NCI-H524 (cell line): ENCODE measurements around the gene POGK.
A peak's percentile ranks its signal among the peaks of the same experiment; 100 is the strongest.
"Not testable (repeated sequence)": the region's sequence is repeated elsewhere in the genome, so short reads cannot be mapped to it uniquely, and the experiment has no call there.

ENCODE experiments used
- DNase-seq, 2 experiments: peaks; one replicate each; lab custom pipeline; 2025; lab: John Stamatoyannopoulos, UW

Gene POGK

DNA sequence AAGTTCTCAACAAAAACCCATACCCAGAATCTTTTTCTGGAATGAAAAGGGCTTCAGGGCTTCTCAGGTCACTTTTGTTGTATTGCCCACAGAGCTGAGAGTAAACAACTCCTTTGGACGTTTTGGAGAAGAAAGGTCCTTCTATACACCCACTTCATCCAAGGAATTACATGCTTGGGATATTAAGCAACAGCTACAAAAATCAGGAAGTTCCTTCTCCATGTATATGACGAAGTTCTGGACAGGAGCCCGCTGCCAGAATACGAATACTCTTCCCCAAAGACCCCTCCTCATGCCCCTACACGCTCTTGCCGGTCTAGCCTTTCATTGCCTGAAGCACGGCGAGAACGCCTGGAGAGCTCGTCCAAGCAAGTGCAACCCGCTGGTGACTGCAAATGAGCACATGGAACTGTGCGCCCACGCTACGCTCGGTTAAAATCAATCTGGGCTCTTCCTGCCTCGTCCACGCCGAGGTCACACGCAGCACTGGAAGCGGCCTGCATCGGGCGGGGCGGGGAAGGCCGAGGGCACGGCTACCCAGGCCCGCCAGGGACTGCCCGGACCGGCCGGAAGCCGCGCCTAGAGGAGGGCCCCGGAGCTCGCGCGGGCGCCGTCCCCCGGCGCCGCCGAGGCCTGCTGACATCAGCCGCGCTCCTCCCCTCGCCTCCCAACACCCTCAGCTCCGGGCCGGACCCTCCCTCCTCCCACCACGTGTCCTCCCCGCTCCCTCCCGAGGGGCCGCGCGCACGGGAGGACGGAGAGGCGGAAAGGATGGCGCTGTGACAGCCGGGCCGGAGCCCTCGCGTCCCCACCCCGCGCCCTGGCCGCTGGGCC lies at the start of gene POGK:
Gene POGK, plus strand, starts transcription at position 710 of the 834 bp plus-strand sequence. CDS start 1,482 bp downstream, outside the sequence.
- peak; percentile 56 to 75 for DNase-seq

DNA sequence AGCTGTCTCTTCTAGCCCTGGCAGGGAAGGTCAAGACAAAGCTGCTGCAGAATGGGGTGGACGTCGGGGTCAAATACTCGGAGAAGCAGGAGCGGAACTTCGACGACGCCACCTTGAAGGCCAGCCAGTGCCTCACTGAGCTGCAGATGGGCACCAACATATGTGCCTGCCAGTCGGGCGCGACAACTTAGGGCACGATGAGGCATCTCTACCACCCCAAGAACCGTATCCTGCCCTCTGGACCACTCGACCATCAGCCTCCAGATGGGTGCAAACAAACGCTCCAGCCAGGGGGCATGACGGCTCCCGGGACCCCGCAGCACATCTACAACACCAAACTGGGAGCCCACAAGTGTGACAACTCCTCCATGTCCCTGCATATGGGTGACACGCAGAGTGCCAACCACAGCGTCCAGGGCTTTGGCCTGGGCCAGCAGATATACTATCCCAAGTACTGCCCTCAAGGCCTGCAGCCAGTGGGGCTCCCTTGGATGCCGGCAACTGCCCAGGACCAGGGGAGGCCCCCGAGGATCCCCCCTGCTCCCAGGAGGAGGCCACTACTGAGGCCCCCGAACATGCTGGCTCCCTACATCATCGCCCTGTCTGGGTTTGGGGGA lies 42.5 kb upstream of the POGK start:
- DNase-seq: no peak

- DNase-seq: no peak
Observed at GRCh38 chr1:166808952-166809351, 30.3 kb upstream of the POGK start.

DNA sequence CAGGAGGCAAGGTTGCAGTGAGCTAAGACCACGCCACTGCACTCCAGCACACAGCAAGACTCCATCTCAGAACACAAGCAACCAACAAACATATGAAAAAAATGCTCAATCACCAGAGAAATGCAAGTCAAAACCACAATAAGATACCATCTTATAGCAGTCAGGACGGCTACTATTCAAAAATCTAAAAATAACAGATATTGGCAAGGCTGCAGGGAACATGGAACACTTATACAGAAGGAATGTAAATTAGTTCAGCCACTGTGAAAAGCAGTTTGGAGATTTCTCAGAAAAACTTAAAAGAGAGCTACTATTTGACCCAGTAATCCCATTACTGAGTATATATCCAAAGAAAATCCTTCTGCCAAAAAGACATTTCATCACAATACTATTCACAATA lies 27.6 kb upstream of the POGK start:
- DNase-seq: no peak

DNA sequence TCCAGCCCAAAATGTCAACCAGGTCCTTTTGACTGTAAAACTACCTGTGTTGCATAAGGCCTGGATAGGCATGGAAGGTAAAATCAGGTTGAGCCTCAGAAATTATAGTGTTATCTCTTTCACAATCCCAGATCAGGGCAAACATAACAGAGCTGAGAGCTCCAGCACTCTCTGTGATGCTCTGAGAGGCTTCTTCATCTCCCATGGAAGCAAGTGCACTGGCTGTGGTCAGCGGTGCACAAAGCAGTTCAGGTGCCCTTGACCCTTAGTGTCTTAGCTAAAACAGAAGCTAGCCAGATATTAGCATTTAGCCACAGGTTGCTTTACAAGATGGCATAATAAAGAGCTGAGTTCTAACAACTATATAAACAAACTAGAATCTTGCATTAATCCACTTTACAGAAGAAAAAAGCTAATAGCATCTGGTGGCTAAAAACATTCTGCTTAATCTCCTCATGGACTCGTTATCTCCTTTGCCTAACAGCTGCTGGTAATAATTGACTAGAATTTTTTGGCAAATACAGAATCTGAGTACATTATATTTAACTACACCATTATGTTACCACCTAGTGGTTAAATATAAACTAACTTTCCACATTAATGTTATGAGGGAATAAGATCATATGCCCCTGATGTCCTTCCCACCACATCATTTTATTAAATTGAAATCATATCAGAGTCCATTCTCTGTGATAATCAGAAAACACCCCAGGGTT lies 25.6 kb upstream of the POGK start:
- peak; percentile 55 to 94 for DNase-seq

- no peak for DNase-seq
Observed at GRCh38 chr1:166814611-166815010, 24.7 kb upstream of the POGK start.

DNA sequence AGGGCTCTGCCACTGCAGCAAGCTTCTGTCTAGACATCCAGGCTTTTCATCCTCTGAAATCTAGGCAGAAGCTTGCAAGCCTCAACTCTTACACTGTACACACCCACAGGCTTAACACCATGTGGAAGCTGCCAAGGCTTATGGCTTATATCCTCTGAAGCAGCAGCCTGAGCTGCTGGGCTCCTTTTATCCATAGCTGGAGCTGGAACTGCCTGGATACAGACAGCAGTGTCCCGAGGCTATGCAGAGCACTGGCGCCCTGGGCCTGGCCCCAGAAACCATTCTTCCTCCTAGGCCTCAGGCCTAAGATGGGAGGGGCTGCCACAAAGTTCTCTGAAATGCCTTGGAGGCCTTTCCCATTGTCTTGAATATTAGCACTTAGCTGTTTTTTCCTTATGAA lies 19.3 kb upstream of the POGK start:
- DNase-seq: no peak

DNA sequence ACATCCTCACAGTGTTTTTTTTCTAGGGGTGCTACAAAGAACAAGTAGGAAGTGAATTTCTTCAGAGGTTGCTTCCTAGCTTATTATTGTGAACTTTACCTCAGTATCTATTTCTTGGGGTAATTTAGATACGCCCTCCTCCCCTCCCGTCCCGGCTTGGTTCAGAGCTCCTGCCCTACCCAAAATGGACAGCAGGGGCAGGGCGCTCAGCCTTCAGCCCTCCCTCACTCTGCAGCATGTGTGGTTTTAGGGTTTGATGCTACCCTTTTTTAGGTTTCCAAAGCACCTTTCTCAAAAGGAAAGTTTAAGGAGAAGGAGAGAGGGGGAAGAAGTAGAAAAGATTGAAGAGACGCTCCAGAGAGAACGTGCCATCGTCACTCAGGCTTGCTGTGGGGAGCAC lies 16.9 kb upstream of the POGK start:
- DNase-seq: no peak

DNA sequence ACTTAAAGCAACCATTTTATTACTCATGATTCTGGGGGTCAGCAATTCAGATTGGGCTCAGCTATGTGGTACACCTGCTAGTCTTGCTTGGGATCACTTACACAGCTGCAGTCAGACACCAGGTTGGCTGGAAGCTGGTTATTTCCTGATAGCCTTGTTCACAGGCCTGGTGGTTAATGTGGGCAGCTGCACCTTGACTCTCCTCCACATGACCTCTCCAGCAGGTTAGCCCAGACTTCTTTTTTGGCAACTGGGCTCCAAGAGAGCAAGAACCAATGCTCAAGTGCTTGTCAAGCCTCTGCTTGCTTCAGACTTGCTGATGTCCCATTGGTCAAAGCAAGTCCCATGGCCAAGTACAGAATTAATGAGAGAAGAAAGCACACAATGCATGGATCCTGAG lies 11.8 kb upstream of the POGK start:
- DNase-seq: no peak

GRCh38 chr1:166829762-166830161 lies 9.5 kb upstream of the POGK start:
- not testable (repeated sequence) for DNase-seq

DNA sequence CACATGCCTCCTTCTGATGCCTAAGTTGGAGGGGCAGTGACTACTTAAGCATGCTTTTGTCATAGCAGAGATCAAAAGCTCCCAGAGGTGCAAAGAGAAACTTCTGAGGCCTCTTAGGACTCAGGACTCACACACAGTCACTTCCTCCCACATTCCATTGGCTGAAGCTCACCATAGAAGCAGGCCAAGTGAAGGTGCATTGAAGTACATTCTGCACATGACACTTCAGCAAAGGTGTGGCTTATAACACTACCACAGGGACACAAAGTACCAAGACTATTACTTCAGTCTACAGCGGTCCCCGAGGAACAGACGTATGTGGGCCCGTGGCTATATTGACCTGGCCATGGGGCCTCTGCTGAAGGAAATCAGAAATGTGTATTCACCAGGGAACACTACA lies 2.5 kb upstream of the POGK start:
- DNase-seq: no peak

GRCh38 chr1:166839600-166840308 lies 479 bp downstream of the POGK start:
- peak; percentile 10 to 43 for DNase-seq

GRCh38 chr1:166840309-166841274 lies 1.3 kb downstream of the POGK start:
- DNase-seq: no peak

- DNase-seq: no peak
Observed at GRCh38 chr1:166843322-166843721, 4.0 kb downstream of the POGK start.

- no peak for DNase-seq
Observed at GRCh38 chr1:166843769-166844596, 4.7 kb downstream of the POGK start.

DNA sequence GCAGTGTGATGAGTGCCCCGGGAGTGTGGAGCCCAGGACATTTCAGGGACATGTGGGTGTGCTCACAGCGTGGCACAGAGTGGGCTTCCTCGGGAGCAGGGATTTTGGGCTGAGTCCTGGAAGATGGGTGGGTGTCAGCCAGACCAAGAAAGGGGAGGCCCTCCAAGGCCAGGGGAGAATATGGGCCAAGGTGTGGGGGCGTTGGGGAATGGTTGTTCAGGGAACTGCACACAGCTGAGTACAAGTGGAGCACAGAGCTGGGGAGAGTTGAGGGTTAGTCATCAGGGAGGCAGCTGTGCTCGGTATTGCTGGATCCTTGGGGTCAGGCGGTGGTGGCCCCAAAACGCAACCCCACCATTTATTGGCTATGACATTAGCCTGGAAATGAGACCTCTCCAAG lies 5.5 kb downstream of the POGK start:
- no peak for DNase-seq

DNA sequence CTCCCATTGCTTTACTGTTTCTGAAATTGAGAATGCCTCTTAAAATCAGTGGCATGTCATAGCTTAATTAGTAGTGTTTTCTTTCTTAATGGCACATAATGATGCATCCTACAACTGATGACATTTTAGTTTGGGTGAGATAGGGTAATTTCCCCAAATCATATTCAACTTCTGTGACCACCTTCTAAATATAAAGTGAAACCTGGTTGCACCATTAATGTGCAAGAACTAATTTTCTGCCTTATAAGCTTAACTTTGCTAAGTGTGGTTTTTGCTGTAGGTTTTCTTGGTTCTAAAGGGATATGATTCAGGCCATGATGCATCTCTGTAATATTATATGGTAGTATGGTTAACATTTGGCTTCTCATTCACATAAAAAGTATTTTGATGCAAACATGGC lies 8.9 kb downstream of the POGK start:
- no peak for DNase-seq

DNA sequence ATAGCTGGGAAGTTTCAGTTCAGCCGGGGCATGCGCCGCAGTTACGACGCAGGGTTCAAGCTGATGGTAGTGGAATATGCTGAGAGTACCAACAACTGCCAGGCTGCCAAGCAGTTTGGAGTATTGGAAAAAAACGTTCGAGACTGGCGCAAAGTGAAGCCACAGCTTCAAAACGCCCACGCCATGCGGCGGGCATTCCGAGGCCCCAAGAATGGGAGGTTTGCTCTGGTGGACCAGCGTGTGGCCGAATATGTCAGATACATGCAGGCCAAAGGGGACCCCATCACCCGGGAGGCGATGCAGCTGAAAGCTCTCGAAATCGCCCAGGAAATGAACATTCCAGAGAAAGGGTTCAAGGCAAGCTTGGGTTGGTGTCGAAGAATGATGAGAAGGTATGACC lies 9.9 kb downstream of the POGK start:
- DNase-seq: no peak

GRCh38 chr1:166852918-166853317 lies 13.6 kb downstream of the POGK start:
- no peak for DNase-seq

GRCh38 chr1:166855558-166855957 lies 16.3 kb downstream of the POGK start:
- DNase-seq: no peak
